RWPE2 (cell line): ENCODE results near the gene MAGEF1.
A peak's percentile ranks its signal among the peaks of the same experiment; 100 is the strongest.

Experiments
- ATAC-seq: fragments of 200-7000 bp; cut with Tn5 transposase; 3 replicates; pipeline ENCODE4 v1.9.1; 2021; ENCODE audit warnings: low read depth
- DNase-seq: peaks from one replicate; pipeline ENCODE4 v3.0.0-alpha.2; 2020; ENCODE audit warnings: low spot score
- H3K27ac ChIP-seq: fragments of 450-650 bp; 2 replicates; pipeline ENCODE4 v1.5.1; 2017; ENCODE audit warnings: mild to moderate bottlenecking; ENCODE audit not compliant: poor library complexity, severe bottlenecking
- H3K27me3 ChIP-seq: fragments of 250-450 bp; sonication (Bioruptor Pico); 2 replicates; pipeline ENCODE4 v1.5.1; 2021; ENCODE audit warnings: mild to moderate bottlenecking, moderate library complexity; ENCODE audit not compliant: insufficient read depth, poor library complexity, severe bottlenecking
- H3K36me3 ChIP-seq: fragments of 250-450 bp; sonication (Bioruptor Pico); 2 replicates; pipeline ENCODE4 v1.5.1; 2020; ENCODE audit warnings: low read depth, mild to moderate bottlenecking, moderate library complexity
- H3K4me1 ChIP-seq: fragments of 250-450 bp; sonication (Bioruptor Pico); 2 replicates; pipeline ENCODE4 v1.5.1; 2021; ENCODE audit warnings: mild to moderate bottlenecking, moderate library complexity; ENCODE audit not compliant: insufficient read depth, poor library complexity, severe bottlenecking
- H3K4me3 ChIP-seq: fragments of 250-450 bp; sonication (Bioruptor Pico); 2 replicates; pipeline ENCODE4 v1.5.1; 2021; ENCODE audit warnings: mild to moderate bottlenecking, moderate library complexity; ENCODE audit not compliant: severe bottlenecking
- H3K9me3 ChIP-seq: fragments of 250-450 bp; sonication (Bioruptor Pico); 2 replicates; pipeline ENCODE4 v1.5.1; 2021; ENCODE audit warnings: mild to moderate bottlenecking, moderate library complexity; ENCODE audit not compliant: severe bottlenecking
- TF ChIP-seq, protein P1 (sequence below): fragments of 450-650 bp; IDR thresholded peaks from one replicate; pipeline ENCODE4 v1.5.1; 2017; ENCODE audit warnings: mild to moderate bottlenecking, moderate library complexity; ENCODE audit not compliant: poor library complexity, severe bottlenecking

Gene MAGEF1

DNA sequence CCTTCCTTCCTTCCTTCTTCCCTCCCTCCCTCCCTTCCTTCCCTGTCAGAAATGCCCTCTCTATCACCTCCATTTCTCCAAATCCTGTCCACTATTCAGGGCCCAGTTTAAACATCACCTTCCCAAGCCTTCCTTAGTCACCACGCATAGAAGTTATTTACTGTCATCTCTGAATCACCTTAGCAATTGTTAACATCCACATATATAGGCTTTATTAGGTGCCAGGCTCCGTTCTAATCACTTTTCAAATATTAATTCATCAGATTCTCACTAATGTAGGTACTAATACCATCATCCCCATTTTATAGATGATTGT, 1.1 kb upstream of the MAGEF1 start:
- Histone ChIP-seq H3K36me3 (peaks cover 16% of the 10 kb centered on the region), H3K4me1 (peaks cover 19% of the 10 kb centered on the region), H3K27me3 (no peaks in the 10 kb centered on the region), H3K9me3 (no peaks in the 10 kb centered on the region), H3K27ac (peak overlapping the region; percentile 77), H3K4me3 (no peak overlapping the region)
- TF ChIP-seq, protein P1, sequence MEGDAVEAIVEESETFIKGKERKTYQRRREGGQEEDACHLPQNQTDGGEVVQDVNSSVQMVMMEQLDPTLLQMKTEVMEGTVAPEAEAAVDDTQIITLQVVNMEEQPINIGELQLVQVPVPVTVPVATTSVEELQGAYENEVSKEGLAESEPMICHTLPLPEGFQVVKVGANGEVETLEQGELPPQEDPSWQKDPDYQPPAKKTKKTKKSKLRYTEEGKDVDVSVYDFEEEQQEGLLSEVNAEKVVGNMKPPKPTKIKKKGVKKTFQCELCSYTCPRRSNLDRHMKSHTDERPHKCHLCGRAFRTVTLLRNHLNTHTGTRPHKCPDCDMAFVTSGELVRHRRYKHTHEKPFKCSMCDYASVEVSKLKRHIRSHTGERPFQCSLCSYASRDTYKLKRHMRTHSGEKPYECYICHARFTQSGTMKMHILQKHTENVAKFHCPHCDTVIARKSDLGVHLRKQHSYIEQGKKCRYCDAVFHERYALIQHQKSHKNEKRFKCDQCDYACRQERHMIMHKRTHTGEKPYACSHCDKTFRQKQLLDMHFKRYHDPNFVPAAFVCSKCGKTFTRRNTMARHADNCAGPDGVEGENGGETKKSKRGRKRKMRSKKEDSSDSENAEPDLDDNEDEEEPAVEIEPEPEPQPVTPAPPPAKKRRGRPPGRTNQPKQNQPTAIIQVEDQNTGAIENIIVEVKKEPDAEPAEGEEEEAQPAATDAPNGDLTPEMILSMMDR: no peak
- ATAC-seq: no peak
- DNase-seq: no peak

DNA sequence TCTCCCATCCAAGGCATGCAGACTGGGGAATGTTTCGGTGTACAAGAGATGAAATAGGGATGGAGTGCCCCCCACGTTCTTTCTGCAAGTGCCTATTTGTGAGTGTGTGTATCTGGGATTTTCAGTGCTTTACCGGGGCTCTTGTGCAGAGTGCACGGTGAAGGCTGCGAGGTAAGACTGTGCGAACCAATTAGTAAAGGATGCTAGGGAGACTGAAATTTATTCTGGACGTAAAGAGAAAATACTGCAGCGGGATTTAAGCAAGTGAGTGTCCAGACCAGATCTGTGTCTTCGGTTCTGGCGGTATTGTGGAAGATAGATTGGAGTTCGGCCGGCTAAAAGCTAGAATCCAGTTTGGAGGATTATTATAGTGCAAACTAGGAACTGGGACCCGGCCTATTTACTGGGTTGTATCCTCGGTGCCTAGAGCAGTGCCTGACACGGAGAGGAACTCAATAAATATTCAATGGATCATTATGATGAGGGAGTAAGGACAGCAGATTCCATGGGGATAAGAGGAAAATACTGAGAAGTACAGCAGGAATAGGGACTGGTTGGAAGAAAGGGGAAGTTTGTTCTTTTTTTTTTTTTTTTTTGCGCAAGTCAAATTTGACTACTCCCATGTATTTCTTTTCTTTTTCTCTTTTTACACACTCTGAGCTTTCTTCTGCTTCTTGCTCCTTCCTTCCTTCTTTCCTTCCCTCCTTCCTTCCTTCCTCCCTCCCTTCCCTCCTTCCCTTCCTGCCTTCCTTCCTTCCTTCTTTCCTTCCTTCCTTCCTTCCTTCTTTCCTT, 580 bp upstream of the MAGEF1 start:
- Histone ChIP-seq H3K27ac (peak overlapping the region; percentile 77), H3K4me3 (peak overlapping the region; percentile 89), H3K4me1 (peaks cover 19% of the 10 kb centered on the region), H3K9me3 (no peaks in the 10 kb centered on the region), H3K27me3 (no peaks in the 10 kb centered on the region), H3K36me3 (peaks cover 16% of the 10 kb centered on the region)
- ATAC-seq (no peak), DNase-seq (no peak)
- TF ChIP-seq, protein P1: no peak

DNA sequence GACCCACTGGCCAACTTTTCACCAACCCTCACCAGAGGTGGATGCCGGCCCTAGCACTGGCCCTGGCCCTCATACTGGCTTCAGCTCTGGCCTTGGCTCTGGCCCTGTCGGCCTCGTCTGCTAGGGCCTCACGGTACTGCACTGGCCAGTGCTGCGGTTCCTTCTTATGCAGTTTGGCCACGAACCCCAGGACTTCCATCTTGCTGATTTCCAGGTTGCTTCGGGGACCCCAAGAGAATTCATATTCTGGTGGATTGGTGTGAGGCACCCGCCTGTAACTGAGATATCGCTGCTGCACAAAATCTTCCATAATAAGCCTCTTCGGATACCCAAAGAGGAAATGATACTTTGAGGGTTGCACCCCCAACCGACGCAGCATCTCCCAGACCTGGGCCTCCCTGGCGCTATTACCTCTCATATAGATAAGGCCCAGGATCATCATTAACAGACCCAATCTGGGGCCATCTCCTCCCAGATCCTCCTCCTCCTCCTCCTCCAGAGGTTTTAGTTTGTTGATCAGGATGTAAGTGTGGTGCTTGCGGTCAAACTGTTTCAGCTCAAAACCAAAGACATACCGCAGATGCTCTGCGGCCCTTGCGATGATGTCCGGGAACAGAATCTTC, 883 bp downstream of the MAGEF1 start:
- Histone ChIP-seq H3K27ac (peak overlapping the region; percentile 77), H3K27me3 (no peaks in the 10 kb centered on the region), H3K4me3 (peak overlapping the region; percentile 89), H3K36me3 (peaks cover 16% of the 10 kb centered on the region), H3K4me1 (peaks cover 8% of the 10 kb centered on the region), H3K9me3 (no peaks in the 10 kb centered on the region)
- TF ChIP-seq, protein P1: no peak
- no peak for DNase-seq
- peak; percentile 10; the same call in 1 of the 3 replicates for ATAC-seq

DNA sequence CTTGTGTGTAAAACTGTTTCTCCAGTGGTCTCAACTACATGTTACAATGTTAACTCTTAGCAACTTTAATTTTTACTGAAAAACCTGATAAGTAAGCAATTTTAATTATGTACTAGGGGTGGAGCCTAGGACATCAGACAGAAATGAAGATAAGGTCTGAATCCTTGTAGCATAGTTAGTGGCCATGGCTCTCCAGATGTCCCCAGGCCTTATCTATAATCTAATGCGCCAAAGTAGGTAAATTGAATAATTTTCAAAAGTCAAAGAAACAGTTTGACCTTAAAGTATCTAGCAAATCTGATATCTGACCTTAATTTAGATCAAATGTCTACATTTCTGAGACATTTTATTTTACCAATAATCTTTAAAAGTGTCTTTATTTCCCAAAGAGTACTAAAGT, 8.2 kb downstream of the MAGEF1 start:
- H3K4me1 ChIP-seq: no peaks in the 10 kb centered on the region
- TF ChIP-seq, protein P1: no peak

DNA sequence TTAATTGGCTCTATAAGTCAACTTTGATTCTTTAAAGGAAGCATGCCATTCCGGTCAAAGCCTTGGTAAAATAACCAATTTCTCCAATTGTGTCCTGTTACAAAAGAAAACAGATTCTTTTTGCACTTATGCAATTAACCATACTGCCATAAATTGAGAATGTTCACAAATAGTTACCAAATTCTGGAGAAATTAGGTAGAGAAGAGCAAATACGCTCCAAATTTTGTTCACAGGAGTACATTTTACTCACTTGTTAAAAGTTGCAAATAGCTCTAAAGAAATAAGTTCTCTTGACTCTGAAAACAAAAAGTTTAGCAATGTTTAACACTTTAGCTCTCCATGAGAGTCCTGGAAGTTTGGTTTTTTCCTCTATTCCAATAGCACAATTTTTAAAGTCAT, 11.1 kb downstream of the MAGEF1 start:
- H3K27ac ChIP-seq: no peak overlapping the region
- no peaks in the 10 kb centered on the region for H3K36me3 ChIP-seq
- H3K9me3 ChIP-seq: no peaks in the 10 kb centered on the region
- TF ChIP-seq, protein P1: no peak
- no peaks in the 10 kb centered on the region for H3K4me1 ChIP-seq
- no peaks in the 10 kb centered on the region for H3K27me3 ChIP-seq
- DNase-seq: no peak
- H3K4me3 ChIP-seq: no peak overlapping the region
- no peak for ATAC-seq

More for the DNA sequence above, 8.2 kb downstream of the MAGEF1 start:
- Histone ChIP-seq H3K4me3 (no peak overlapping the region), H3K9me3 (no peaks in the 10 kb centered on the region), H3K27ac (no peak overlapping the region), H3K27me3 (no peaks in the 10 kb centered on the region), H3K36me3 (no peaks in the 10 kb centered on the region)
- ATAC-seq (no peak), DNase-seq (no peak)
